ENCODE data around the gene VSNL1. TPM values are rescaled to one million over a fixed set of nuclear protein-coding genes. Genes with fewer than 3 reads are reported as not detected.
"Not testable (repeated sequence)": the region's sequence is repeated elsewhere in the genome, so short reads cannot be mapped to it uniquely, and the experiment has no call there.

VSNL1 gene
- total and polyA plus RNA-seq, 2 donors (not counting 1 experiment from before 2014, with no cell fraction given), result 1.2 to 3.9 TPM

- Histone ChIP-seq H3K9ac (ENCODE audit: insufficient read depth, low read length) (no peak overlapping the region), H2AFZ (ENCODE audit: low read length) (no peak overlapping the region), H3K36me3 (ENCODE audit: control insufficient read depth, insufficient read depth, low read length) (no peaks in the 10 kb centered on the region), H3K4me2 (ENCODE audit: extremely low read depth, insufficient read depth, low read length) (no peak overlapping the region), H4K20me1 (ENCODE audit: control insufficient read depth, extremely low read depth, insufficient read depth, low read length) (no peaks in the 10 kb centered on the region), H3K4me3 (replicated peaks in 1 of 4; ENCODE audit: control extremely low read depth in 1 of 4, insufficient read depth in 1 of 4, low read depth in 3 of 4, low read length in 4 of 4) (no peak overlapping the region), H3K79me2 (ENCODE audit: control insufficient read depth, insufficient read depth, low read length) (no peaks in the 10 kb centered on the region), H3K9me3 (ENCODE audit: control insufficient read depth, insufficient read depth, low read depth, low read length) (no peaks in the 10 kb centered on the region), H3K4me1 (ENCODE audit: control insufficient read depth, extremely low read depth, insufficient read depth, low read length) (no peaks in the 10 kb centered on the region), H3K27me3 (ENCODE audit: control insufficient read depth, insufficient read depth, low read length) (no peaks in the 10 kb centered on the region), H3K27ac (ENCODE audit: insufficient read depth, low read length) (no peak overlapping the region)
- TF ChIP-seq EZH2 (IDR thresholded peaks at IDR 0.05; ENCODE audit: low read length, missing control alignments) (no peak), CTCF (conservative IDR thresholded peaks at IDR 0.05 in 1 of 2, IDR thresholded peaks at IDR 0.05 in 1 of 2; ENCODE audit: low read depth in 1 of 2, low read length in 2 of 2) (no peak)
- DNase-seq (ENCODE audit: low read depth in 2 of 2), result peak in 1 of 2 donors; percentile 60
Observed at GRCh38 chr2:17558053-17558452, 17.6 kb downstream of the VSNL1 start.

- H3K36me3 ChIP-seq (ENCODE audit: control insufficient read depth, insufficient read depth, low read length), result no peaks in the 10 kb centered on the region
- no peaks in the 10 kb centered on the region for H3K9me3 ChIP-seq (ENCODE audit: control insufficient read depth, insufficient read depth, low read depth, low read length)
- no peaks in the 10 kb centered on the region for H3K4me1 ChIP-seq (ENCODE audit: control insufficient read depth, extremely low read depth, insufficient read depth, low read length)
- H3K79me2 ChIP-seq (ENCODE audit: control insufficient read depth, insufficient read depth, low read length), result no peaks in the 10 kb centered on the region
- no peak overlapping the region for H3K4me2 ChIP-seq (ENCODE audit: extremely low read depth, insufficient read depth, low read length)
- no peaks in the 10 kb centered on the region for H4K20me1 ChIP-seq (ENCODE audit: control insufficient read depth, extremely low read depth, insufficient read depth, low read length)
- H3K27ac ChIP-seq (ENCODE audit: insufficient read depth, low read length), result no peak overlapping the region
- no peak for DNase-seq (ENCODE audit: low read depth in 2 of 2)
- no peak overlapping the region for H3K4me3 ChIP-seq (replicated peaks in 1 of 4; ENCODE audit: control extremely low read depth in 1 of 4, insufficient read depth in 1 of 4, low read depth in 3 of 4, low read length in 4 of 4)
- H3K9ac ChIP-seq (ENCODE audit: insufficient read depth, low read length), result no peak overlapping the region
- TF ChIP-seq CTCF (conservative IDR thresholded peaks at IDR 0.05 in 1 of 2, IDR thresholded peaks at IDR 0.05 in 1 of 2; ENCODE audit: low read depth in 1 of 2, low read length in 2 of 2), result no peak
- TF ChIP-seq EZH2 (IDR thresholded peaks at IDR 0.05; ENCODE audit: low read length, missing control alignments), result no peak
- H3K27me3 ChIP-seq (ENCODE audit: control insufficient read depth, insufficient read depth, low read length), result no peaks in the 10 kb centered on the region
- H2AFZ ChIP-seq (ENCODE audit: low read length), result no peak overlapping the region
Observed at GRCh38 chr2:17558878-17559277, 18.4 kb downstream of the VSNL1 start.

- not testable (repeated sequence) for H3K9me3 ChIP-seq (ENCODE audit: control insufficient read depth, insufficient read depth, low read depth, low read length); H4K20me1 ChIP-seq (ENCODE audit: control insufficient read depth, extremely low read depth, insufficient read depth, low read length); H2AFZ ChIP-seq (ENCODE audit: low read length); H3K4me1 ChIP-seq (ENCODE audit: control insufficient read depth, extremely low read depth, insufficient read depth, low read length); H3K9ac ChIP-seq (ENCODE audit: insufficient read depth, low read length); DNase-seq (ENCODE audit: low read depth in 2 of 2); H3K36me3 ChIP-seq (ENCODE audit: control insufficient read depth, insufficient read depth, low read length); H3K27ac ChIP-seq (ENCODE audit: insufficient read depth, low read length); H3K4me3 ChIP-seq (replicated peaks in 1 of 4; ENCODE audit: control extremely low read depth in 1 of 4, insufficient read depth in 1 of 4, low read depth in 3 of 4, low read length in 4 of 4); H3K79me2 ChIP-seq (ENCODE audit: control insufficient read depth, insufficient read depth, low read length); H3K4me2 ChIP-seq (ENCODE audit: extremely low read depth, insufficient read depth, low read length); H3K27me3 ChIP-seq (ENCODE audit: control insufficient read depth, insufficient read depth, low read length)
Observed at GRCh38 chr2:17565726-17566125, 25.2 kb downstream of the VSNL1 start.

All from fibroblast of lung (primary cell).